HUDEP-2 (cell line): Measurements from ENCODE around the gene XPNPEP2.

Experiments
- DNase-seq, 76 experiments: peaks; one replicate each; lab custom pipeline; 2025; ENCODE audit not compliant: unreplicated experiment in 76 of 76; lab: John Stamatoyannopoulos, UW

Gene XPNPEP2, protein sequence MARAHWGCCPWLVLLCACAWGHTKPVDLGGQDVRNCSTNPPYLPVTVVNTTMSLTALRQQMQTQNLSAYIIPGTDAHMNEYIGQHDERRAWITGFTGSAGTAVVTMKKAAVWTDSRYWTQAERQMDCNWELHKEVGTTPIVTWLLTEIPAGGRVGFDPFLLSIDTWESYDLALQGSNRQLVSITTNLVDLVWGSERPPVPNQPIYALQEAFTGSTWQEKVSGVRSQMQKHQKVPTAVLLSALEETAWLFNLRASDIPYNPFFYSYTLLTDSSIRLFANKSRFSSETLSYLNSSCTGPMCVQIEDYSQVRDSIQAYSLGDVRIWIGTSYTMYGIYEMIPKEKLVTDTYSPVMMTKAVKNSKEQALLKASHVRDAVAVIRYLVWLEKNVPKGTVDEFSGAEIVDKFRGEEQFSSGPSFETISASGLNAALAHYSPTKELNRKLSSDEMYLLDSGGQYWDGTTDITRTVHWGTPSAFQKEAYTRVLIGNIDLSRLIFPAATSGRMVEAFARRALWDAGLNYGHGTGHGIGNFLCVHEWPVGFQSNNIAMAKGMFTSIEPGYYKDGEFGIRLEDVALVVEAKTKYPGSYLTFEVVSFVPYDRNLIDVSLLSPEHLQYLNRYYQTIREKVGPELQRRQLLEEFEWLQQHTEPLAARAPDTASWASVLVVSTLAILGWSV

GRCh38 chrX:129738466-129739308, at the start of gene XPNPEP2:
TSS of gene XPNPEP2 (plus strand) at chrX:129738979. CDS start at chrX:129739214, 235 bp downstream.
- no peak for DNase-seq

GRCh38 chrX:129689796-129690195, 49.0 kb upstream of the XPNPEP2 start:
- no peak for DNase-seq

DNA sequence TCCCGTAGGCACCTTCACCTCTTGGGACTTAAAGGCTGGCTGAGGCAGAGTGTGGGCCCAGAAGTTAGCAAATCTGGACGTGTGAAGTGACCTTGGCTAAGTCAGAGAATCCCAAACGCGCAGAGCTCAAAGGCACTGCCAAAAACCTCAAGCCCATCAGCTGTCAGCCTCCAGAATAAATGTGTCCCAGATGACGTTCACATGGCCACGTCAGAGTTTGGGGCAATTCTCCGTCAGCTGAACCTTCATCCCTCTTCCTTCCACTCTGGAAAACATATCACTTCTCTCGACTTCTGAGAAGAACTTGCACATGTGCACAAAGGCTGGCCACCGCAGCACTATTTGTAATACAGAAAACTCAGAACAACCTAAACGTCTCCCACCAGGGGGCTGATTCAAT, 48.3 kb upstream of the XPNPEP2 start:
- no peak for DNase-seq

DNA sequence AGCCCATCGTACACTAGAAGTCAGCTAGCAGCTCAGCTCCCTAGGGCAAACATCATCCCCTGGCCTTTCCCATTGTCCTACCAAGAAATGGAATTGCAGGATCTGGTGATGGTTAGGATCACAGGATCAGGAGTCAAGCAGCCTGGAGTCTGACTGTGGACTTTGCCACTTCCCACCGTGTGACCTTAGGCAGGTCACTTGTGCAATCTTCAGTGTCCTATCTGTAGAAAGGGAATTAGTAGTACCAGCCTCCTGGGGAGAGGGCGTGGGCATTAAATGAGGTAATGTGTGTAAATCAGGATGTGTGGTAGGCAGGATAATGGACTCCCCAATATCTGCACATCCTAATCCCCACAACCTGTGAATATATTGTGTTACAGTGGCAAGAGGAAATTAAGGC, 45.4 kb upstream of the XPNPEP2 start:
- no peak for DNase-seq

- DNase-seq = no peak
Measured at GRCh38 chrX:129694805-129695204, 44.0 kb upstream of the XPNPEP2 start.

- no peak for DNase-seq
Measured at GRCh38 chrX:129695535-129695934, 43.2 kb upstream of the XPNPEP2 start.

DNA sequence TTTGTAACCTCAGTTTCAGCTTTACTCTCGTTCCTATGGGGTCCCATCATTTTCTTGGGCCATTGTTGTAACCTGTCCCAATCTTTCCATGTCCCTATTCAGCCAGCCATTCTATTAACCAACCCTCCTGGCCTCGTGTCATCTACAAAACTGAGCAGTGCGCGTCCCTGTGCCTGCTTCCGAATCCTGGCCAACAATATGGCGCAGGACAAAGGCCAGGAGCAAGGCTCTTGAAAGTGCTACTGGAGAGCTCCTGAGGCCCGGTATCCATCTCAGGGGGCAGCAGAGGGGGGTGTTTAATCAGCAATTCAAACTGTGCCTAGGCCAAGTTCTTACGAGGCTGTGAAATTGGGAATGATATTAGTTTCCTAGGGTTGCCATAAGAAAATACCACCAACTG, 42.8 kb upstream of the XPNPEP2 start:
- DNase-seq = no peak

GRCh38 chrX:129696463-129697155, 42.2 kb upstream of the XPNPEP2 start:
- no peak for DNase-seq

DNA sequence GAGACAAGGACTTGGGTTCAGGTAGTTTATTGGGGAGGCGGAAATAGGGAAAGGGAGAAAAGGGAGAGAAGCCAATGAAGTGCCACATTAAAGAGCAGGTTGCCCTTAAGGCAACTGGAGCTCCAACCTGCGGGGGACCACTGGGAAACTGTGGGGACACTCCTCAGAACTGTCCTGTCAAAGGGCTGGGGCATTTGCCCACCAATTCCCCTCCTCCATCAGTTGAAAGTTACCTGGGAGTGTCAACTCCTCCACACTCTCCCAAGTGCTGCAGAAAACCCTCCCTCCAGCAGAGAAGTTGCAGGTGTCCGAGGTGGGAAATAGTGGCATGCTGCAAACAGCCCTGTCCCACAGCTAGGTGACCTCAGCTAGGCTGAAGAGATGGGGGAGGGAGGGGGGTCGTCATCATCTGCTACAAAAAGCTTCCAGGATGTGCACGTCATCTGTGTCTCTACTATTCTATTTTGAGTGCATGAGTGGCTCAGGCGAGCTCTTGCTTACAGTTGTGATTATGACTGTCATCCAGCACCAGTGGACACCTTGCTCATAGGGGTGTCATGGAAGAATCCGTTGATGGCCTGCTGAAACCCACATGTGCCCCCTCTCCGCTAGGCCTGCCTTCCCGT, 41.5 kb upstream of the XPNPEP2 start:
- no peak for DNase-seq

DNA sequence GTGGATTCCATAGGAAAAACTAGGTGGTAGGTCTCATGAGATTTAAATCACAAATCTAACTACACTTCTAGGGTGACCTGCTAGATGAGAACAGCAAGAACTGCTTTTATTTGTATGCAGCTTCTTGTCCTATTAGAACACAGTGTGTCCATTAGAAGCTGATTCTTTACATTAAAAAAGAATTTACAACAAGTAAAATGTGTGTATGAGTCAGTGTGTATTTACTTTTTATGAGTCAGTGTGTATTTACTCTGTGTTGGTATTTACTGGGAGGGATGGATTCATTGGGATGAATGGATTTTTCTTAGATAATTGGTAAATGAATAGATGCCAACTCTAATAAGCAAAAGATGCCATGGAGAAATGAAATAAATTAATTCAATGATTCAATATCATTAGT, 40.6 kb upstream of the XPNPEP2 start:
- no peak for DNase-seq

- no peak for DNase-seq
Measured at GRCh38 chrX:129700536-129700935, 38.2 kb upstream of the XPNPEP2 start.

- no peak for DNase-seq
Measured at GRCh38 chrX:129701624-129702069, 37.1 kb upstream of the XPNPEP2 start.

DNA sequence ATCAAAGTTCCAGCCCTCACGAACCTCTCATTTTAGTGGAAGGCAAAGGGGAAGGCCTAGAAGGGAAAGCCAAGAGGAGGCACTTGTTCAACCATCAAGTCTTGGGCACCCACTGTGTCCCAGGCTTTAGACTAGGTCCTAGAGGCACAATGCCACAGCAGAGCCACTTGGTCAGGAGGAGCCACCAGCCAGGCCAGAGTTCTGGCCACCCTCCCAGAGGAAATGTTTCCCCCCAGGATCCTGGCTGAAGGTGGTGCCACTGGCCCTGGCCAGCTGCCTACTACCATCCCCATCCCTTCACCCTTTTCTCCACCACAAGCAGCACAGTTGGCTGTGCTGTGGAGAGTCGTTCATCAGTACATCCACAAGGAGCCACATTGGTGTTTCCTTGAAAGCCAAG, 34.3 kb upstream of the XPNPEP2 start:
- DNase-seq = no peak

DNA sequence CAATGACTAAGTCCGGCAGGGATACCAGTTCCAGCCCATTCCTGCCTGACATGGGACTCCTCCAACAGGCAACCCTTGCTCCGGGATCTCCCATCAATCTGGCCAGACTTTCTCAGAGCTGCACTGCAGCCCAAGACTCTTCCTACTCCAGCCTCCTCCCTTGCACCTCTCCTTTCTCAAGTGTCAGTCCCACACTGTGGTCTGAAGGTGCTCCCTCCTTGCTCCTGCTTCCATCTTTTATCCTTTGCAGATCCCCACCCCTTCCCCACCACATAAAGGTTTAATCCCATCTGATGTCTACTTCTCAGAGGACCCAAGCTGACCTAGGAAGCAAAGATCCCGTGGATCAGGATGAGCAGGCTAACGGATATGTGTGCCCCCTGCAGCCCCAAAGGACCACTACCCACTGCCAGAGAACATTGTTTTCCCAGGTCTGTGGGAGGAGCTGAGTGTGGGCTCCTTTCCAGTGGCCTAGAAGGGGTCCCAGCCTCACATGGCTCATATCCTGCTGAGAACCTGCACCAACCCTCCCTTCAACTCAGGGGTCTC, 33.3 kb upstream of the XPNPEP2 start:
- DNase-seq = no peak

- DNase-seq = no peak
Measured at GRCh38 chrX:129705988-129706387, 32.8 kb upstream of the XPNPEP2 start.

DNA sequence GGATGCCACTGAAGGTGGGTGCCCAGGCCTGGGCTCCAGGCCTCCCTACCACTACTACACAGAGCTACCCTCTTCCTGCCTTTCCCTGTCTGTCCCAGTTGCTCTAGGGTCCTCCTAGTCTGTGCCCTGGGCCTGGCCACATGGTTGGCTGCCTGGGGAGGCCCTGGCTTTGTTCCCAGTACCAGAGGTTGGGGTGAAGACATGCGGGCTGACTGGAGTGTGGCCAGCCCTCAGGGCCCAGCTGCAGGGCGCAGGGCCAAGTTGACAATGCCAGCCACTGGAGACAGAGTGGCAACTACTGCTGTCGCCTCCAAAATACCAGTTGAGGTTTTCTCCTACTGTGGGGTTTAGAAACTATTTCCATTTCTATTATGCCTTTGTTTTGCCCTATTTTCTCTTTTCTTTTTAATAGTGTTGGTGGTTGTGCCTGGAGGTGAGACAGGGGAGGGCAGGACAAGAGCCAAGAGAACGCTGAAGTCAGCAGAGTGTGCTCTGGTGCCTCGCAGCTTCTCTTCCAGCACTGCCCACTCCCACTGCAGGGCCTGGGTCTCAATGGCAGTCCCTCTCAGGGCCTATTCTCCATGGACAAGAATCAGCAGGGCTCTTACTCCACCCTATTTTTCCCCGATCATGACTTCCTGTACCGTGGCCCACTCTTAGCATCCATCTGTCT, 32.2 kb upstream of the XPNPEP2 start:
- peak in 28 of 76 experiments; percentile 0 to 37 (median 4) for DNase-seq

DNA sequence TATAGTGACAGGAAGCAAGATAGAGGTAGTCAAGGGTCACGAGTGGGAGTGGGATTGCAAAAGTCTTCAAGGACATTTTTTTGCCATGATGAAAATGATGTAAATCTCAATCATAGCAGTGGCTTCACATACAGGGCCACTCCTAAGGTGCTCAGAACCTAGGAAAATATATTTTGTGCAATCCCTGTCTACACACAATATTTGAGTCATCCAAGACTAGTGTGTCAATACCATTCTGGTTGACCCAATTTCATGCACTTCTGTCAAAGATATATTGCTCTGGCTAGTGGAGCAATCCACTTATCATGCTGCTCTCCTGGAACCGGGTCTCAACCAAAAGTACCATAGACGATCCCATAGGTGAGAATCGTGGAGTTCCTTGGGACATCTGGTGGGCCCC, 24.2 kb upstream of the XPNPEP2 start:
- no peak for DNase-seq

GRCh38 chrX:129716507-129716906, 22.3 kb upstream of the XPNPEP2 start:
- no peak for DNase-seq

- no peak for DNase-seq
Measured at GRCh38 chrX:129717892-129718291, 20.9 kb upstream of the XPNPEP2 start.
